Measurements from ENCODE around the gene PC.

The PC gene

GRCh38 chr11:66882561-66883015, 75.6 kb downstream of the PC start:
- no peak for DNase-seq (ENCODE audit: low read depth)

DNA sequence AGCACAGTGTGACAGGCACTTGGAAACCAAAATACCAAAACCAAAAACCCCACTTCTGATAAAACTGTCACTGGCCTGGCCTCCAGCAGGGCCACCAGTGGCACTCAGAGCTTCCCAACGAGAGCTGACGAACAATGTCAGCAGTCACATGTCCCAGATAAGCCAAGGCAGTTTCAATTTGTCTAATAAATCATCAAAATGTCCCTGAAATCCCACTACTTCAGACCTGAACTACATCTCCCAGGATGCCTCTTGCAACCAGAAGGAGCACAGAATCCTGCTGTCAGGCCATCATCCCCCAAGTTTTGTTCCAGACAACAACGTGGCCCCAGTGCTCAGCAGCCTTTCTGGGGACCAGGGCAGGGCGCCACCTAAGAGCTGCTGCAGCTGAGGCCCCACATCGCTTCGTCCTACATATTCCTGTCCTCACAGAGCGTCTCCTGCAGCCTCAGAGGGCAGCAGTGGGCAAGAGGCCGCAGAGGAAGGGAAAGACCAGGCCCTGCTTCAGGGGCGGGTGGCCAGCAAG, 76.2 kb downstream of the PC start:
- DNase-seq (ENCODE audit: low read depth): no peak

- DNase-seq (ENCODE audit: low read depth): no peak
These were observed 76.7 kb downstream of the PC start for GRCh38 chr11:66881451-66881835.

GRCh38 chr11:66880496-66881450, 77.4 kb downstream of the PC start:
- DNase-seq (ENCODE audit: low read depth): no peak

- DNase-seq (ENCODE audit: low read depth): no peak
These were observed 78.2 kb downstream of the PC start for GRCh38 chr11:66879999-66880398.

- DNase-seq (ENCODE audit: low read depth): no peak
These were observed 78.6 kb downstream of the PC start for GRCh38 chr11:66879583-66879982.

GRCh38 chr11:66879000-66879399, 79.2 kb downstream of the PC start:
- no peak for DNase-seq (ENCODE audit: low read depth)

DNA sequence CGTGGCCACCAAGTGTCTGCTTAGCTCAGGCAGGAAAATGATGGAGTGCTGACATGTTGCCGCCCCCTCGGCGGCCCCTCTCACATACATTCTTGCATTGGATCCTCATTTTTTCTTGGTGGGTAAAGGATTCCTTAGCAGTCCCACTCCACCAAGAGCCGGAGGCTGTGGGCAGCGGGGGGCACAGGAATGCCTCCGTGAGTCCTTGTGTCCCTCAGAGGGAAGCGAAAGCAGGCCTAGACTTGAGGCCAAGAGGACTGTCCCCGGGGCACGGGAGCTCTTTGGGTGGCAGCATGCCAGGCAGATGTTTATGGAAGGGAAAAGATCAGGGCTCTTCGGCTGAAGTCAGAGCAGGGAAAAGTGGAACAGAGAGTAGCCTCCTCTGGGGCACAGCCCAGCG, 79.7 kb downstream of the PC start:
- no peak for DNase-seq (ENCODE audit: low read depth)

DNA sequence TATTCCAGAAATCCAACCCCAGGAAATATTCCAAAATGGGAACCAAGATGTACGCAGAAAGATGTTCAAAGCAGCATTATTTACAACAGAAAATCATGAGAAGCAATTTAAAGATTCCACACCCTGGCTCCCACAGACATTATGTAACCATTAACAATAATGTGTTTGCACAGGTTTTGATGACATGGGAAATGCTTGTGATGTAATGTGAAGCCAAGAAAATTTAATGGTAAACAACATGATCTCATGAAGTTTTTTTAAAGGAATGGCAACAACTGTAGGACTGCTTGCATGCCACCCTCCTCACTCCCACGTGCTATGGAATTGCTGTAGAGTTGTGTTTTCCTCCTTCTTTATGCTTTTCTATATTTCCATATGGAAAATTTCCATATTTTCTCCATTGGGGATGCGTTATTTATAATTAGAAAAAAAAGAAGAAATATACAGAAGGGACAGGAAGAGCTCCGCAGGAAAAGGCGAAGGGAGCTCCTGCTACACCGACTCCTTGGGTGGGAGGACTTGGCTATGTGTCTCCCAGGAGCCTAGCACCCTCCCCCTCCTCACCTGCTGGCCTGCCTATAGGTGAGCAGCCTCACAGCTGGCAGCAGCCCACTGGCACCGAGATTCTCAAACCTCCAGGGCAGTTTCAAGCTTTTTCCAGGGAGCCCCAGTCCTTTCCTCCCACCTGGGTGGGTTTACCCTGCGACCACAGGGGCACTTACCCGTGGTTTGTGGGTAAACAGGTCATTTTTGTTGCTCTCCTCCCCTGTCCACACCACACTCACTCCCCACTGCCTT, 80.4 kb downstream of the PC start:
- DNase-seq (ENCODE audit: low read depth): no peak

GRCh38 chr11:66875378-66875777, 82.8 kb downstream of the PC start:
- DNase-seq (ENCODE audit: low read depth): no peak

DNA sequence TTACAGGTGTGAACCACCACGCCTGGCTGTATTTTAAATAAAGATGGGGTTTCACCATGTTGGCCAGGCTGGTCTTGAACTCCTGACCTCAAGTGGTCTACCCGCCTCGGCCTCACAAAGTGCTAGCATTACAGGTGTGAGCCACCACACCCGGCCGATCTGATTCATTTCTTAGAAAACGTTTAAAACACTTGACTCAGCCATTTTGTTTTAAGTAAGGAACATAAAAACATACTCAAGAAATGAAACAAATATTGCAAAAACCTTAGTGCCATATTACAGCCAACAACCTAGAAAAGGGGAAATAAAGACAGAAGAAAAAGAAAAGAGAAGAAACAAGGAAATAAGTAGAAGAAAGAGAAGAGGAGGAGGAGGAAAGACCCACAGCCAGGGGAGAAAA, 84.0 kb downstream of the PC start:
- no peak for DNase-seq (ENCODE audit: low read depth)

- DNase-seq (ENCODE audit: low read depth): no peak
These were observed 86.7 kb downstream of the PC start for GRCh38 chr11:66871521-66871901.

DNA sequence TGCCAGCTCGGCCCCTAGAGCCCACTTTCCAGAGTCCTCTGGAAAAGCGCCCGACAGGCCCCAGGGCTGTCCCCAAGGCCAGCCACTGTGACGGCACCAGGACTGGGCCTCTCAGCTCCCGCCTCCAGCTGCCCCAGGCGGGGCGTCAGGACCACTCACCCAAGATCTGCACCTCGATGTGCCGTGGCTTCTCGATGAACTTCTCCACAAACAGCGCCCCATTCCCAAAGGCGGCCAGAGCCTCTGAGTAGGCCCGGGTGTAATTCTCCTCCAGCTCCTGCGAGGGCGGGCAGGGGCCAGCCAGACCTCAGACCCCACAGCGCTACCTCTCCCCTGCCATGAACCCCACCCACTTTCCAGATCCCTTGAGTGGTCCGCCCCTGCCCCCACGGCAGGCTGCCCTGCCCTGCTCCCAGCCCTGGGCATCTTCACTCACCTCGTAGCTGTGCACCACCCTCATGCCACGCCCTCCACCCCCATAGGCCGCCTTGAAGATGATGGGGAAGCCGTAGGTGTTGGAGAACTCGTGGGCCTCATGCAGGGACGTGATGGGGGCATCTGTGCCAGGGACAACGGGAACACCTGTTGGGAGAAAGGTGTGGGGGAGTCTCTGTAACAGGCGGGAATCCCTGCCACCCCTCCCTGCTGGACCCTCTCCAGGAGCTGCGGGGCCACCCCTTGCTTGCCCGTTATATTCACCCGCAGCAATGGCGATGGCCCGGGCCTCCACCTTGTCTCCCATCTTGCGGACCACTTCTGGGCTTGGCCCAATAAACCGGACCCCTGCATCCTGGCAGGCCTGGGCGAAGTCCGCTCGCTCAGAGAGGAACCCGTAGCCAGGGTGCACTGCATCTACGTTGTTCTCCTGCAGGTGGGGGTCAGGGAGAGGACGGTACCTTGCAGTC, 87.3 kb downstream of the PC start:
- no peak for DNase-seq (ENCODE audit: low read depth)

DNA sequence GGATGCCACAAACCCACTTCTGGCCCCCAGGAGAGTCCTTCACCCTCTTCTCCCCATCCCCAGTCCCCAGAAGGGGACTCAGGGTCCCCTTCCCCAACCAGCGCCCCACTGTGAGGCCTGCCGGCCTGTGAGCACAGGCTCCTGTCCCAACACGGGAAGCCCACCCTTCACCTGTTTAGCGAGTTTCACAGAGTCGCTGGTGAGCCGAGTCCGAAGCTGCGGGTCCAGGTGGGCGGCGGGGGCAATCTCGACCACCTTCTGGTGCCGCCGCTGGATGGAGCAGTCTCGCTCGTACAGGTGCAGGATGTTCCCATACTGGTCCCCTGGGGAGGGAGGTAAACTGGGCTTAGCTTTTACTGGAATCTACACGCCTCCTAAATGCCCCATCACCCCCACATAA, 88.1 kb downstream of the PC start:
- no peak for DNase-seq (ENCODE audit: low read depth)

DNA sequence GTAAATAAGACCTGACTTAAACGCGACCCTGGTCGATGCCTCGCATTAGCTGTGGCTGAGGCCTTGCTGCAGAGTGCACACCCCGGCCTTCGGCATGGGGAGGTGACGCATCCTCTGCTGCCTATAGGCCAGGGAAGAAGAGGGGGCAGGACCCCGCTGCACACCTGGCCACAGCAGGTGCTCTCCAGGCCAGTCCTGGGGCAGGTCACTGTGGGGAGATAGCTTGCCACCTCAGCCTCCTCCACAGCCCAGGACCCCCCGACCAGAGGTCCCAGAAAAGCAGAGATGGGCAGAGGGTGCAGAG, 88.7 kb downstream of the PC start:
- no peak for DNase-seq (ENCODE audit: low read depth)

GRCh38 chr11:66868726-66869566, 89.2 kb downstream of the PC start:
- DNase-seq (ENCODE audit: low read depth): peak; percentile 65

GRCh38 chr11:66868082-66868725, 90.0 kb downstream of the PC start:
- no peak for DNase-seq (ENCODE audit: low read depth)

DNA sequence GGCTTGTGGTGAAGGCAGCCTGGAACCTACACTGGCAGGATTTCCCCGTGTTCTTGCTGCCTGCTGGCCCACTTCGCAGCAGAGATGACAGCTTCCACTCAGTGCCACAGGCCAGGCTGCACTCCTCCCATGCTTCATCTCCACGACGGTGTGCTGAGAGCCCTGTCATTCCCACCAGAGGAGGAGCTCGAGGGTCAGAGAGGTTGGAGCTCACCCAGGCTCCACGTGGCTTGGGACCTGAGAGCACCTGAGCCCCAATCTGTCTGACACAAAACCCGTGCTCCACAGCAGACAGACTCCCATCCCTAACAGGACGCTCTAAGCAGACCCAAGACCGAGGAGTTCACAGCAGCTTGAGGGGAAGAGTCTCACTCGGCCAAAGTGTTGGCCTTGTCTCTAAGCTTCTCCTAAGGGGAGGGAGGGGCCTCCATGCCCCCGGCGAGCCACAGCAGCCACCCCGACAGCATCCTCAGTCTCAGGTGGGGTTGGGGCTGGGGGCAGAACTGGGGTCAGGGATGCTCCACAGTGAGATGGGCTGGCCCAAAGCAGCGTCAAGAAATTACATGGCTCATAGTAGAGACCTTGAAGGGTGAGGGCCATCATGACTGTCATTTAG, 90.7 kb downstream of the PC start:
- no peak for DNase-seq (ENCODE audit: low read depth)

GRCh38 chr11:66866511-66866986, 91.6 kb downstream of the PC start:
- no peak for DNase-seq (ENCODE audit: low read depth)

DNA sequence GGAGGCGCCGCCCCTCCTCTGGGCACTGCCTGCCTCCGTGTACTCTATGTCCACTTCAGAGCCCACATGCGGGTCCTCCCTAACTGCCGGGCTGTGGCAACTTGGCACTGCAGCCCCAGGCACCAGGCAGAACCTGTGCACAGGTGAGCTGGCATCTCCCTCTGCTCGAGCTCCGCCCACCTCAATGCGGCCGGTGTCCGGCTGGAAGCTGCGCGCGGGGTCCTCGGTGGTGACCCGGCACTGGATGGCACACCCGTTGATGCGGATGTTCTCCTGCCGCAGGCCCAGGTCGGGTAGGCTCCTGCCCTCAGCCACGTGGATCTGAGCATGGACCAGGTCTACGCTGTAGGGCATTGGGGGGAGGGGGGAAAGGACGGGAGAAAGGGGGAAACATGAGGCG, 92.2 kb downstream of the PC start:
- DNase-seq (ENCODE audit: low read depth): no peak
